ENCODE measurements around the gene NTN3.

DNA sequence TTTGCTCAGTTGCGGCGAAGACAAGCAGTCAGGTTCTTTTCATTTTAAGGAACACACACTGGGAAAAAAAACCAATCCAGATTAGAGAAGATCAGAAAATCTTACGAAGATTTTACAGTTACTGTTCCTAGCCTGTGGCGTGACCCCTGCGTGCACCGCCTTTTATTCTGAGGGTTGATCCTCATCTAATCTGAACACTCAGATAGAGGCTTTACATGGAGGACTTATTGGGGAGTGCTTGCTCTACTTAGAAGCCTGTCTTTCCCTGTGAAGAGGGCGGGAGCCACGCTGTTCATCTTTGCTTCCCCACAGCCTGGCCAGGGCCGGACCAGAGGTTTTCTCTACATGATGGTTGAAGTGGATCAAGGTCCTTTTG lies 5.2 kb downstream of the NTN3 start:
- TF ChIP-seq, protein P1, sequence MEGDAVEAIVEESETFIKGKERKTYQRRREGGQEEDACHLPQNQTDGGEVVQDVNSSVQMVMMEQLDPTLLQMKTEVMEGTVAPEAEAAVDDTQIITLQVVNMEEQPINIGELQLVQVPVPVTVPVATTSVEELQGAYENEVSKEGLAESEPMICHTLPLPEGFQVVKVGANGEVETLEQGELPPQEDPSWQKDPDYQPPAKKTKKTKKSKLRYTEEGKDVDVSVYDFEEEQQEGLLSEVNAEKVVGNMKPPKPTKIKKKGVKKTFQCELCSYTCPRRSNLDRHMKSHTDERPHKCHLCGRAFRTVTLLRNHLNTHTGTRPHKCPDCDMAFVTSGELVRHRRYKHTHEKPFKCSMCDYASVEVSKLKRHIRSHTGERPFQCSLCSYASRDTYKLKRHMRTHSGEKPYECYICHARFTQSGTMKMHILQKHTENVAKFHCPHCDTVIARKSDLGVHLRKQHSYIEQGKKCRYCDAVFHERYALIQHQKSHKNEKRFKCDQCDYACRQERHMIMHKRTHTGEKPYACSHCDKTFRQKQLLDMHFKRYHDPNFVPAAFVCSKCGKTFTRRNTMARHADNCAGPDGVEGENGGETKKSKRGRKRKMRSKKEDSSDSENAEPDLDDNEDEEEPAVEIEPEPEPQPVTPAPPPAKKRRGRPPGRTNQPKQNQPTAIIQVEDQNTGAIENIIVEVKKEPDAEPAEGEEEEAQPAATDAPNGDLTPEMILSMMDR (conservative IDR thresholded peaks at IDR 0.05): no peak
- no peak for TF ChIP-seq ZFX (IDR thresholded peaks at IDR 0.05)

Measured in C4-2B (cell line).